Activated naive CD8-positive, alpha-beta T cell treated with anti-CD3 and anti-CD28 coated beads, Interleukin-2, amount 50 U/mL, for 24 hours (primary cell): ENCODE data around the gene MBD2.

Experiments
- ATAC-seq: fragments of 150-1000 bp; cut with Tn5 transposase; one replicate; pipeline ENCODE4 v1.10.0; 2021
- DNase-seq: peaks from one replicate; pipeline ENCODE4 v3.0.0; 2021
- H3K27ac Mint-ChIP-seq: one replicate; pipeline ENCODE4 v1.8.0; 2021; ENCODE audit warnings: mild to moderate bottlenecking, mixed read lengths
- H3K27me3 Mint-ChIP-seq: one replicate; pipeline ENCODE4 v1.8.0; 2021; ENCODE audit warnings: mixed read lengths
- H3K36me3 Mint-ChIP-seq: one replicate; pipeline ENCODE4 v1.8.0; 2021; ENCODE audit warnings: low read depth, mixed read lengths
- H3K4me1 Mint-ChIP-seq: one replicate; pipeline ENCODE4 v1.8.0; 2021; ENCODE audit warnings: mixed read lengths
- H3K4me3 Mint-ChIP-seq: one replicate; pipeline ENCODE4 v1.8.0; 2021; ENCODE audit warnings: mild to moderate bottlenecking, moderate library complexity, mixed read lengths
- H3K9me3 Mint-ChIP-seq: one replicate; pipeline ENCODE4 v1.8.0; 2021; ENCODE audit warnings: mixed read lengths

MBD2 gene

GRCh38 chr18:54161267-54161666 lies 63.2 kb downstream of the MBD2 start:
- H3K4me1 Mint-ChIP-seq = peaks cover 6% of the 10 kb centered on the region

GRCh38 chr18:54159906-54160305 lies 64.6 kb downstream of the MBD2 start:
- Mint-ChIP-seq H3K4me1 (peaks cover 6% of the 10 kb centered on the region), H3K27me3 (no peaks in the 10 kb centered on the region), H3K27ac (no peak overlapping the region), H3K4me3 (no peak overlapping the region), H3K36me3 (peaks cover 66% of the 10 kb centered on the region), H3K9me3 (no peaks in the 10 kb centered on the region)
- DNase-seq (no peak), ATAC-seq (no peak)

More at GRCh38 chr18:54161267-54161666, 63.2 kb downstream of the MBD2 start:
- H3K9me3 Mint-ChIP-seq = no peaks in the 10 kb centered on the region
- peaks cover 62% of the 10 kb centered on the region for H3K36me3 Mint-ChIP-seq
- DNase-seq (no peak), ATAC-seq (no peak)
- no peak overlapping the region for H3K4me3 Mint-ChIP-seq
- H3K27ac Mint-ChIP-seq = no peak overlapping the region
- H3K27me3 Mint-ChIP-seq = no peaks in the 10 kb centered on the region

GRCh38 chr18:54157646-54158385 lies 66.7 kb downstream of the MBD2 start:
- Mint-ChIP-seq H3K27me3 (no peaks in the 10 kb centered on the region), H3K27ac (peak overlapping the region; percentile 49), H3K9me3 (no peaks in the 10 kb centered on the region), H3K36me3 (peaks cover 67% of the 10 kb centered on the region), H3K4me3 (no peak overlapping the region), H3K4me1 (peaks cover 2% of the 10 kb centered on the region)
- no peak for DNase-seq
- no peak for ATAC-seq

GRCh38 chr18:54155412-54155811 lies 69.1 kb downstream of the MBD2 start:
- Mint-ChIP-seq H3K4me3 (no peak overlapping the region), H3K27ac (no peak overlapping the region), H3K36me3 (peaks cover 63% of the 10 kb centered on the region), H3K27me3 (no peaks in the 10 kb centered on the region), H3K4me1 (peaks cover 10% of the 10 kb centered on the region), H3K9me3 (no peaks in the 10 kb centered on the region)
- no peak for DNase-seq
- ATAC-seq = no peak

- Mint-ChIP-seq H3K9me3 (no peaks in the 10 kb centered on the region), H3K4me3 (no peak overlapping the region), H3K27ac (no peak overlapping the region), H3K4me1 (peaks cover 22% of the 10 kb centered on the region), H3K36me3 (peaks cover 55% of the 10 kb centered on the region), H3K27me3 (no peaks in the 10 kb centered on the region)
- DNase-seq (no peak), ATAC-seq (no peak)
Measured at GRCh38 chr18:54154231-54154630, 70.2 kb downstream of the MBD2 start.

GRCh38 chr18:54151376-54151775 lies 73.1 kb downstream of the MBD2 start:
- H3K4me3 Mint-ChIP-seq = no peak overlapping the region
- DNase-seq = no peak

GRCh38 chr18:54150226-54150625 lies 74.2 kb downstream of the MBD2 start:
- H3K4me3 Mint-ChIP-seq = no peak overlapping the region
- DNase-seq = no peak
- peaks cover 3% of the 10 kb centered on the region for H3K9me3 Mint-ChIP-seq
- H3K27ac Mint-ChIP-seq = peak overlapping the region; percentile 29
- peaks cover 48% of the 10 kb centered on the region for H3K4me1 Mint-ChIP-seq
- H3K27me3 Mint-ChIP-seq = no peaks in the 10 kb centered on the region
- no peak for ATAC-seq
- peaks cover 31% of the 10 kb centered on the region for H3K36me3 Mint-ChIP-seq

More at GRCh38 chr18:54151376-54151775, 73.1 kb downstream of the MBD2 start:
- no peak for ATAC-seq
- peaks cover 40% of the 10 kb centered on the region for H3K36me3 Mint-ChIP-seq
- H3K27ac Mint-ChIP-seq = no peak overlapping the region
- peaks cover 3% of the 10 kb centered on the region for H3K9me3 Mint-ChIP-seq
- peaks cover 48% of the 10 kb centered on the region for H3K4me1 Mint-ChIP-seq
- H3K27me3 Mint-ChIP-seq = no peaks in the 10 kb centered on the region

GRCh38 chr18:54149078-54149697 lies 75.3 kb downstream of the MBD2 start:
- ATAC-seq (peak; percentile 90), DNase-seq (peak; percentile 49)
- Mint-ChIP-seq H3K4me3 (peak overlapping the region; percentile 61), H3K4me1 (peaks cover 48% of the 10 kb centered on the region), H3K36me3 (peaks cover 22% of the 10 kb centered on the region), H3K27ac (peak overlapping the region; percentile 98), H3K27me3 (no peaks in the 10 kb centered on the region), H3K9me3 (peaks cover 4% of the 10 kb centered on the region)

- H3K4me3 Mint-ChIP-seq = peak overlapping the region; percentile 61
- DNase-seq (no peak), ATAC-seq (peak; percentile 1)
- H3K9me3 Mint-ChIP-seq = peaks cover 9% of the 10 kb centered on the region
- H3K4me1 Mint-ChIP-seq = peaks cover 48% of the 10 kb centered on the region
- peak overlapping the region; percentile 98 for H3K27ac Mint-ChIP-seq
- peaks cover 21% of the 10 kb centered on the region for H3K36me3 Mint-ChIP-seq
- H3K27me3 Mint-ChIP-seq = no peaks in the 10 kb centered on the region
Measured at GRCh38 chr18:54148678-54149077, 75.8 kb downstream of the MBD2 start.

- no peaks in the 10 kb centered on the region for H3K27me3 Mint-ChIP-seq
- H3K4me3 Mint-ChIP-seq = no peak overlapping the region
- peak overlapping the region; percentile 98 for H3K27ac Mint-ChIP-seq
- no peak for ATAC-seq
- peaks cover 48% of the 10 kb centered on the region for H3K4me1 Mint-ChIP-seq
- H3K9me3 Mint-ChIP-seq = peaks cover 14% of the 10 kb centered on the region
- peaks cover 25% of the 10 kb centered on the region for H3K36me3 Mint-ChIP-seq
- no peak for DNase-seq
Measured at GRCh38 chr18:54148151-54148550, 76.3 kb downstream of the MBD2 start.

- H3K9me3 Mint-ChIP-seq = peaks cover 14% of the 10 kb centered on the region
- ATAC-seq = peak; percentile 66
- peaks cover 48% of the 10 kb centered on the region for H3K4me1 Mint-ChIP-seq
- H3K36me3 Mint-ChIP-seq = peaks cover 19% of the 10 kb centered on the region
- H3K4me3 Mint-ChIP-seq = peak overlapping the region; percentile 34
- no peak for DNase-seq
- H3K27ac Mint-ChIP-seq = peak overlapping the region; percentile 98
- H3K27me3 Mint-ChIP-seq = no peaks in the 10 kb centered on the region
Measured at GRCh38 chr18:54147439-54147838, 77.0 kb downstream of the MBD2 start.

- DNase-seq (no peak), ATAC-seq (no peak)
- Mint-ChIP-seq H3K27me3 (no peaks in the 10 kb centered on the region), H3K4me3 (no peak overlapping the region), H3K9me3 (peaks cover 32% of the 10 kb centered on the region), H3K4me1 (no peaks in the 10 kb centered on the region), H3K36me3 (peaks cover 16% of the 10 kb centered on the region), H3K27ac (no peak overlapping the region)
Measured at GRCh38 chr18:54141041-54141608, 83.3 kb downstream of the MBD2 start.

GRCh38 chr18:54140641-54141040 lies 83.8 kb downstream of the MBD2 start:
- DNase-seq = no peak
- Mint-ChIP-seq H3K9me3 (peaks cover 32% of the 10 kb centered on the region), H3K4me1 (no peaks in the 10 kb centered on the region), H3K4me3 (no peak overlapping the region), H3K36me3 (peaks cover 16% of the 10 kb centered on the region), H3K27me3 (no peaks in the 10 kb centered on the region), H3K27ac (no peak overlapping the region)
- ATAC-seq = no peak

GRCh38 chr18:54135216-54135615 lies 89.3 kb downstream of the MBD2 start:
- DNase-seq (no peak), ATAC-seq (no peak)
- H3K36me3 Mint-ChIP-seq = peaks cover 5% of the 10 kb centered on the region
- no peak overlapping the region for H3K4me3 Mint-ChIP-seq
- no peaks in the 10 kb centered on the region for H3K27me3 Mint-ChIP-seq
- H3K4me1 Mint-ChIP-seq = no peaks in the 10 kb centered on the region
- H3K9me3 Mint-ChIP-seq = peaks cover 14% of the 10 kb centered on the region
- H3K27ac Mint-ChIP-seq = no peak overlapping the region

- Mint-ChIP-seq H3K4me1 (peaks cover 7% of the 10 kb centered on the region), H3K4me3 (no peak overlapping the region), H3K27ac (no peak overlapping the region), H3K36me3 (peaks cover 3% of the 10 kb centered on the region), H3K27me3 (no peaks in the 10 kb centered on the region), H3K9me3 (peaks cover 10% of the 10 kb centered on the region)
- ATAC-seq = no peak
- DNase-seq = no peak
Measured at GRCh38 chr18:54134053-54134452, 90.4 kb downstream of the MBD2 start.
